22Rv1 (cell line): ENCODE data around the gene USH2A.

Experiments
- H3K27ac ChIP-seq: fragments of 450-650 bp; 2 replicates; pipeline ENCODE4 v1.5.1; 2017
- CTCF ChIP-seq: fragments of 450-650 bp; IDR thresholded peaks from 2 replicates; pipeline ENCODE4 v1.5.1; 2017; ENCODE audit warnings: mild to moderate bottlenecking
- ZFX ChIP-seq: fragments of 450-650 bp; IDR thresholded peaks from 2 replicates; pipeline ENCODE4 v1.6.1; 2017; ENCODE audit warnings: antibody characterized with exemption, borderline replicate concordance

The USH2A gene

GRCh38 chr1:215608646-215609045 lies 814.6 kb downstream of the USH2A start:
- no peak overlapping the region for H3K27ac ChIP-seq
- TF ChIP-seq CTCF = no peak
- TF ChIP-seq ZFX = no peak

GRCh38 chr1:215607412-215607811 lies 815.8 kb downstream of the USH2A start:
- no peak overlapping the region for H3K27ac ChIP-seq
- TF ChIP-seq ZFX = no peak
- no peak for TF ChIP-seq CTCF

DNA sequence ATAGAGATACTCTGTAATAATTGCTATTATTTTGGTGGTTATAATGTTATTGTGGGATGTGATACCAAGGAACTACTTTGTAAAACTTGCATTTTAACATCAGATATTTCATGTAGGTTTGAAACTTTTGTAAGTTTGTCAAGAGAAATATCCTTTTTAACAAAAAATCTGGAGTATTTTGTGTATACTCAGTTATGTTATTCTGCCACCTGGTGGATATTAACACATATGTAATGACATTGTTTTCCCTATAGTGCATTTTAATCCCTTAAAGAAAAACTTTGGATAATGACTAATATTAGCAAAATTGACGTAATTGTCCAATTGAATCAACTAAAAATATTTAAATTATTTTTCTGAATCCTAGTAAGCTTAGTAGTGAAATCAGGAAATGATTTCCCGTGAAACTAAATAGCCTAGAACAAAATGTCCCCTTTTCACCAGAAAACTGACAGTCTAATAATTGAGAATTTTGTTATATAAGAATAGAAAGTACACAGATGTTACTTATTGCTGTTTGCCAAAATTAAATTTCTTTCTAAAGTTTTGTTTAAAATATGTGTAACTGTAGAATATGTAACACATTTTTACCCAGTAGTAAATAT lies 816.6 kb downstream of the USH2A start:
- H3K27ac ChIP-seq = no peak overlapping the region
- TF ChIP-seq ZFX = no peak
- peak; percentile 85 for TF ChIP-seq CTCF

GRCh38 chr1:215606036-215606435 lies 817.2 kb downstream of the USH2A start:
- TF ChIP-seq CTCF = no peak
- TF ChIP-seq ZFX = no peak

GRCh38 chr1:215605011-215605621 lies 818.1 kb downstream of the USH2A start:
- H3K27ac ChIP-seq = no peak overlapping the region
- no peak for TF ChIP-seq ZFX
- no peak for TF ChIP-seq CTCF

More at GRCh38 chr1:215606036-215606435, 817.2 kb downstream of the USH2A start:
- H3K27ac ChIP-seq = no peak overlapping the region

GRCh38 chr1:215603319-215603718 lies 819.9 kb downstream of the USH2A start:
- H3K27ac ChIP-seq = no peak overlapping the region
- TF ChIP-seq ZFX (no peak), CTCF (no peak)

DNA sequence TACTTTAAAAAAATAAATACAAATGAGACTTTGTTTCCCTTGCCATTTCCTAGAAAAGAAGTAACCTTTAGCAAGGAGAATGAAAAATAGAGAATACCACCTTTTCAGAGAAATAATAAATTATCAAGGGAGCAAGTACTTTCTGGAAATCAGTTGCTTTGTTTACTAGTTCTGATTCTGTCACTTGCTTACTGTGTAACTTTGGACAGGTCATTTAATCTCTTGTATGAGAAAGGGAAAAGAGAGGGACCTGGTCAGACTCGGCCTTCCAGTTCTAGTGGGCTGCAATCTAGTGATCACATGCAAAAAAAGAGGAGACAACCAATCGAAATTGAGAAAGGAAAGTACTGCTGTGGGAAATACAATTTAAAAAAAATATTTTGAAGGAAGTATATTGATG lies 822.0 kb downstream of the USH2A start:
- no peak for TF ChIP-seq CTCF
- TF ChIP-seq ZFX = no peak
- H3K27ac ChIP-seq = no peak overlapping the region
